HG02938 (cell line): ENCODE data around the gene TRPM8.
"Not testable (repeated sequence)": the region's sequence is repeated elsewhere in the genome, so short reads cannot be mapped to it uniquely, and the experiment has no call there.

Experiments
- ATAC-seq: cut with Tn5 transposase; IDR thresholded peaks from one replicate; pipeline ENCODE4 v1.9.1; 2021; ENCODE audit warnings: mild to moderate bottlenecking, moderate library complexity; ENCODE audit not compliant: unreplicated experiment

The TRPM8 gene

DNA sequence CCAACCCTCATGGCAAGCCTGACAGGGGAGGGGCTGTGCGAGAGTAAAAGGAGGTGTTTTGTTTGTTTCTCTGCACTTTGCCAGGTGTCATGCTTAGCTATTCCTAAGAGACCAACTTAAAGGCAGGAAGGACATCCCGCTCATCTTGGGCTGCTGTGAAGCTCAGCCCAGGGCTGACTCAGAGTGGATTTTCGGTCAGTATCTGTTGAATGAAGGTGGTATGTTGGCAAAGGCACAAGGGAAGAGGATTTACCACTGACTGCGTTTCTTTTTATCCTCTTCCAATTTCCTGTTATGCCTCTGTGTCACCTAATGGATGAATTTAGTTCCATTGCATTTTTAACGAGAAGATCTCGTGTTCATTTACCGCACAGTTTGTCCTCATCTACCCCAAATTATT is 18.9 kb downstream of the TRPM8 start:
- ATAC-seq, result no peak

DNA sequence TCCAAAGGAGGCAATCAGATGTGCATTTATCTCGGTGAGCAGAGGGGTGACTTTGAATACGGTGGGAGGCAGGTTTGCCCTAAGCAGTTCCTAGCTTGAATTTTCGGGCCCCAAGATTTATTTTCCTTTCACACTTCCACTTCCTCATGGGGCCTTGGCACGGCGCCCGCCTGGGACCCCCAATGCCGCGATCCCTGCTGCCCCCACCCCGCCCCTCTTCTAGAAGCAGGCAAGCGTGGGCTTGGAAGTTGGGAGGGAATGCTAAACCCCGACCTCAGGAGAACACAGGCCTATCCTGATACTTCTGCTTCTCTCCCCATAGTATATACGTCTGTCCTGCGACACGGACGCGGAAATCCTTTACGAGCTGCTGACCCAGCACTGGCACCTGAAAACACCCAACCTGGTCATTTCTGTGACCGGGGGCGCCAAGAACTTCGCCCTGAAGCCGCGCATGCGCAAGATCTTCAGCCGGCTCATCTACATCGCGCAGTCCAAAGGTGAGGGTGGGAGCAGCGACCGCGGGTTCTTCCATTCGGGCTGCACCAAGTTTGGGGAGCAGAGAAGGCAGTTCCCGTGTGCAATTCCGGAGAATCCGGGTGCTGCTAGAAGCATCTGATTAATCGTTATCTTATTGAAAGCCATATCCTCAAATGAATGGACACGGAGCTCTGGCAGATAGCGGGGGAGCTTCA is 21.6 kb downstream of the TRPM8 start:
- ATAC-seq, result no peak

DNA sequence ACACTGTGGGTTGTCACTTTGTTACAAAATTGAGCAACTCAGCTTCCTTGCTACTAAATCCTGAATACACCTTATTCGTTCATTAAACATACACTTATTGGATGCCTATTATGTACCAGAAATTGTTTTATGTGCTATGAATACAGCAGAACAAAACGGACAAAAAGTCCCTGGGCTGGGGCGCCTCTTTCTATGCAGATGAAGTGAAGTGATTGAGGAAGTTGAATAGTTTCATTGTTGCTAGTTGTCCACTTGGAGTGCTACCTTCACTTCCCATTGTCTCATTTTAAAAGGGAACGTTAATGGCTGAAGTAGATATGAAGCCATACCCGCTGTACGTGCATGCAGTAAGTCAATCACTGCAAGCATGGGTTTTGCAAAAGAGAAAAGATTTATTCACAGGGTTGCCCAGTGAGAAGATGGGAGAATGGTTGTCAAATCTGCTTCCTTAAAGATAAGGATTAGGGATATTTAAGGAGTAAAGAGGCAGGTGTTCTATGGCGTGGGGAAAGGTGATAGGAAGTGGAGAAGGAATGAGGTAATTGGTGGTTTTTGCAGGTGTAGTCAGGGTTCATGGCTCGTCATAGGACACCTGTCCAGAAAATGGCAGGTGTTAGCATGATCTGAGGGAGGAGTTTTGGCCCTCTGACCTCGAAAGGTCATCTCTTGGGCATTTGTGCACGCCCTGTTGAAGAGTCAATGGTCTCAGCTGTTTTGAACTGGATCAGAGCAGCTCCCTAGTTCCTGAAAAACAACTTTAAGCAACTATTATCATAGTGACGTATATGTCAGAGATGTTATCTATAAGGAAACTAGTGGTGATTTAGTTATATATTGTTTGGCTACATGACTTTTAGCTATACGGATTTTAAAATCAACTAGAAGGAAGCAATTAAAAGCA is 23.5 kb downstream of the TRPM8 start:
- no peak for ATAC-seq

DNA sequence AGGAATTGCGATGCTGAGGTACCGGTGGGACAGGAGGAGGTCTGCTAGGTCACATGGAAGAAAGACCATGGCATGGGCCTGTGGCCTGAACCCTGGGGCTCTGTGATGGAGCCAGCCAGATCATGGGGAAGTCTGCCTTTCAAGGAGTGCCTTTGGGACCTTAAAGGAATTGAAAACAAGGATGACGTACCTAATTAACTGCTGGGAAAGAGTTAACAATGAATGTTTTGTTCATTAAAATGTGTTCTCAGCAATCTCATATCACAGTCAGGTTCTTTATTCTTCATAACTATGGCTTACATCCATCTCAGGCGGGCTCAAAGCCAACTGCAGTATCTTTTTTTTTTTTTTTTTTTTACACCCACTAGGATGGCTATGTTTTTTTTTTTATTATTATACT is 25.6 kb downstream of the TRPM8 start:
- no peak for ATAC-seq

DNA sequence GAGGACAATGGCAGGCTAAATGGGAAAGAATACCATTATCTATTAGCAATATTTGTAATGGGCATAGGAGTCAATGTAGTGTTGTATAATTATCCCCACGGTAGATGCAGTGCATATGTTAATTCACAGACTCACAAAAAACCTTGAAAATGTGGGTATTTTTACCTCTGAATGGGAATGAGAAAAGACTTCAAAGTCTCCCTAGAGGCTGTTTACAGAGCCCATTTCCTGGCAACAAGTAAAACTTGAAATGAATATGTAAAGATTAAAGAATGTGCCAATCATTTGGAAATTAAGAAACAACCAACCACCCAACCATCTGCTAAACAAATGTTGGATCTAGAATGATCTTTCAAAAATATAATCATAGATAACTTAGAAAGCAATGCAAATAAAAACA is 27.1 kb downstream of the TRPM8 start:
- no peak for ATAC-seq

DNA sequence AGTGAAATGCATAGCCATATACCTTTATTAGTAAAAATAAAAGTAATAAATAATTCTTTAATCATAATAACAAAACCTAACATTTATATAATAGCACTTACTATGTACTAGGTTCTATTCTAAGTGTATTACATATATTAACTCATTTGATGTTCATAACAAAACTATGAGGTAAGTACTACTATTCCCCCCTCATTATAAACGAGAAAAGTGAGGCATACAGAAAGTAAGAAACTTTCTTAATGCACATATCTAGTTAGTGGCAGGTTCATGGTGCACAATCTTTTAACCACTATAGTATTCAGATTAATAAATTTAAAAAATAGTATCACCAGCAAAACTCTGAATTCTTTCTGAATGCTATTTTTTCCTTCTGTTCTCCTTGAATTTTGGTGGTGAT is 27.5 kb downstream of the TRPM8 start:
- ATAC-seq, result no peak

DNA sequence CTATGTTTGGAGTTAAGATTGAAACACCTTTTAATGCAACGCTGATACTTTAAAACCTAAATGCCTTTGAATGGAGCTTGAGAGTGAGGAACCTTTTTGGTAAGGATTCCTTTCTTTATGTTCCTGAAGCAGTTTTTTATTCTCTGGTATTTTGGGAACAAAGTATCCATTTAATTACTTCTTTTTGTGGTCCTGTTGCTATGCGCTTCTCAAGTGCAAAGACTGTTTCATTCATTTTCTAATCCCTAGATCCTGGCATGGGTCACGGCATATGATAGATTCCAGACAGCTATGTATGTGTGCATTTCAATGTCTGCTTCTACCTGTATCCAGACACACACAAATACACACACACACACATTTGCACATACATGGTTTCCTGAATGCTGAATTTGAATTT is 28.0 kb downstream of the TRPM8 start:
- ATAC-seq, result no peak

DNA sequence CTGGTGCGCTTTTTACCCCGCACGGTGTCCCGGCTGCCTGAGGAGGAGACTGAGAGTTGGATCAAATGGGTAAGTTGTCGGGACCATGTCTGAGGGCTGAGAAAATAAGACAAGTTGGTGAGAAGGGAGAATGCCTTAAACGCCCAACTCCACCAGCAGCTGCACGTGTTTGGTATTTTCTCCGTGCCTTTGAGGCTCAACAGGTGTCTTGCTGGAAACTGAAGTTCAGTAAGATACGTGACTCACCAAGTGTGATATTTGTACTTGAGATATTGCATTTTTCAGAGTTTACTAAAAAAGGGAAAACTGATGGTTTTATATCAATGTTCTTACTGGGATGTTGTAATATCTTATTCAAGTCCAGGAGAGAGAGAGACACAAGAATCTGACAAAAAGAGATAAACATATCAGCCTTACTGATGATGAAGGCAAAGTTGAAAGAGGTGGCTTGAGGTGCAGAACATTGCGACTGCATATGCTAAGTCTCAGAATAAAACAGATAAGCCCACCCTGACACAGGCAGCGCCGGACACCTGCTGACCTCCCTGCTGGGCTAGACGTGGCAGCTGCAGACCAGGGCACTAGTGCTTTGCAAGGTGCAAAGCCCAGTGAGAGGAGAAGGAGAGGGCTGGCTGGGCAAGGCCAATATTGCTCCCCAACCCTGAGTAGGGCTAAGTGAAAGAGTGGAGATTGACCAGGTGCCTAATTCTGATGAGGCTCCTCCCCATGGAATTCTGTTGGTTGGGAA is 33.1 kb downstream of the TRPM8 start:
- no peak for ATAC-seq

DNA sequence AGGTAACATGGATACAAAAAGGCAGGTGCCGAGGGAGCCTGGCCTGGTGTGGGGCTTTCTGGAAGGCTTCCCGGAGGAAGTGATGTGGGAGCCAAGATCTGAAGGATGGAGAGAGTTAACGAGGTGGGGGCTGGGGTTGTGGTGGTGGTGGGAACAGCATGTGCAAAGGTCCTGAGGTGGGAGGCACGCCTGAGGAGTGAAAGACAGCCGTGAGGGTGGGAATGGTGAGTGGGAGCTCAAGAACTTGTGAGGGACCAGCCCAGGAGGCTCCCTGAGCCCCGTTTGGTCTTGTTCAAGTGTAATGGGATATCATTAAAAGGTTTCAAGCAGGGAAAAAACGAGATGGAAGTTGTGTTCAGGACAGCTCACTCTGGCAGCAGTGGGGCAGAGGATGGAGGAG is 35.2 kb downstream of the TRPM8 start:
- no peak for ATAC-seq

DNA sequence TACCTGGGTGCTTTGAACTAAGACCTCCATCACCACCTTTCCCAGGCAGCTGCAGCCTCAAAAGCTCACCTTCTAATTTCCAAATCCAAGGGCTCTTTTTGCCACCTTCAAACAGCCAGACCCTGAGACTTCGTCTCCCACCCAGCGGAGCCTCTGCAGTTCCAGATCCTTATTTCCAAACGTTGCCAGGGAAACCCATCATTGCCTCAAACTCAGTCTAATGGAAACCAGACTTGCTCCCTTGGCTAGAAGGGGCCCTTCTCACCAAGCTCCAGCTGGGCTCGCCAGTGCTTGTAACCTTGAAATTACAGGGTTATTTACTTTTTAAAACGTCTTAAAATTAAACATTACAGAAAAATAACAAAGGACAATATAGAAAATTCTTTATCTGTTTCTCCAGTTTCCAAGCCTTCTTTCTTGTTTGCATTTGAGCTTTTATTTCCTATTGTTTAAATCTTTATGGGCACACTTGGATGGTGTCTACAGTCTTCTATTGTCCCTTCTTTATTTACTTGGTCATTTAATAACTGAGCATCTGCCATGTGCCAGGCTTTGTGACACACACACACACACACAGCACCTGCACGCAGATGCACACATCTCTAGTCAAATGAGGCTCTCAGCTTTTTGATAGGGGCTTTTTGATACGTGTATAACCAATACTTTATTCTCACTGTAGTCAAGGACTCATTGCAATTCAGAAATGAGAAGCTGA is 36.1 kb downstream of the TRPM8 start:
- ATAC-seq, result no peak

DNA sequence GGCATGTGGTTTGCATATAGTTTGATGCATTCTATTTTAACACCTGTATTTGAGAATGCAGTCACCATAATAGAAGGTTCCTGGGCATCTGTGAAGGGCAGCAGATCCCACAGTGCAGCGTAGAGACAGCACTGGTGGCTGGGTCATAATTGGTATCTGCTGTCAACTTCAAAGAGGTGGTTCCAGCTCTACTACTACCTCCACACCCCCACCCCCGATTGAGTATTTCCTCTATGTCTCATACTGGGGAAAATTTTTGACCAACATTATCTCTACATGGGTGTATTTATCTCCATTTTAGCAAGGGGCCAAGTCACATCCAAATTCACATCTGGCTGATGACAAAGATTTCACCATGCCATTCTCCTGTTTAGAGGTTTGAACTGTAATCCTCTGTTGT is 43.0 kb downstream of the TRPM8 start:
- no peak for ATAC-seq

DNA sequence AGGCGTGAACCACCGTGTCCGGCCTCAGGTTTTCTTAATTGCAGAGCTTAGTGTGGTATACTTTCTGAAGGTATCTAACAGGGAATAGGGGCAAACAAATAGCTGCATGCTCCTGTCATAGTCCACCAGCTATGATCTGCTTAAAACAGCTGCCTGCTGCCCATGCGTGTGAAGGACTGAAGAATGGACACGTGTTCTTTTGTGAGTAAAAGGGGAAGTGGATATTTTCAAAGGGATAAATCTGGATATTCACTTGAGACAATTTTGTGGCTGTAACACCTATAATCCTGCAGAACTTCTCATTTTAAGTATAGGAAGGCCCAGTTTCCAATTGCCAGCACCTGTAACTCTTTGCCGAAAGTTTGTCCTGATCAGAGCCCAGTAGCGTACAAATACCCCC is 44.7 kb downstream of the TRPM8 start:
- no peak for ATAC-seq

DNA sequence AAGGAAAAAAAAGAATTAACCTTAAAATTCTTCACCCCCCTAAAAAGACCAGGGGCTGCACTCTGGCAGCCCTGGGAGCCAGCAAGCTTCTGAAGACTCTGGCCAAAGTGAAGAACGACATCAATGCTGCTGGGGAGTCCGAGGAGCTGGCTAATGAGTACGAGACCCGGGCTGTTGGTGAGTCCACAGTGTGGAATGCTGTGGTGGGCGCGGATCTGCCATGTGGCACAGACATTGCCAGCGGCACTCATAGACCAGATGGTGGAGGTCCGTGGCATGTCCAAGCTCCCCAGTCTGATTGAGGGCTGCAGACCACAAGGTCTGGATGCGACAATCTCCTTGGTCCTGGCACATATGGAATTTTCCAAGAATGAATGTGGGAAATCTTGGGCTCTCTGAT is 47.4 kb downstream of the TRPM8 start:
- no peak for ATAC-seq

DNA sequence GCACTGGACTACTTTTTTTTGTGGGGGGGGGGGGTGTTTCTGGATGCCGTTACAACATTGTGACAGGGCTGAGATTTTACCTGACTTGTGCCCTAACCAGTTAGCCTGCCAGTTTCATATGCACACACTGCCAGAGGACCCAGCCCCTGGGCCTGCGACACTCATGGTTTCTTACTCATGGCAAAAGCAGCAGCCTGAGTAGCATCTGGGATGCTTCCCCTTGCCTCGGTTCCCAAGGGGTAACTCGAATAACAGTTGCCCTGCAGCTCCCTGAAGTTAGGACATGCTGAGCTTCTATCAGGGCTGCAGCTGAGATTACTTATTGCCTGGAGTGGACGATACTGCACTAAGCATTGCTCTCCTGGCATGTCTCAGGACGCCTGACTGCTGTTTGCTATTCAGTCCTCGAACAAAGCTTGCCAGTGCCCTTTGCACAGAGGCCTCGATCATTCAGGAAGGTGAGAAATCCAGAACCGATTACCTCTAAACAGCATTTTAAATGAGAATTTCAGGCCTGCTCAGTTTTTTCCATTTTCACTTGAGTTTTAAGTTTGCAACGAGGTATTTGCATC is 47.9 kb downstream of the TRPM8 start:
- ATAC-seq, result no peak

DNA sequence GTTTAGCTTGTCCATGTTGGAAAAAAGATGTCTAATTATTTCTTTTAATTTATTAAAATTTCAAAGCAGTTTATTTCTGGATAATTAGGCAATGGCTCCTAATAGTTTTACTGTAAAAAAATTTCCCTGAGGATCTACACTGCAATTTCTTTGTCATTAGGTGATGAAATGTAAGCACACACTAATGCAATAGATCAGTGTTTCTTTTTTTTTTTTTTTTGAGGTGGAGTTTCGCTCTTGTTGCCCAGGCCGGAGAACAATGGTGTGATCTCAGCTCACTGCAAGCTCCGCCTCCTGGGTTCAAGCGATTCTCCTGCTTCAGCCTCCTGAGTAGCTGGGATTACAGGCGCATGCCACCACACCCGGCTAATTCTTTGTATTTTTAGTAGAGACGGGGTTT is 48.5 kb downstream of the TRPM8 start:
- not testable (repeated sequence) for ATAC-seq

DNA sequence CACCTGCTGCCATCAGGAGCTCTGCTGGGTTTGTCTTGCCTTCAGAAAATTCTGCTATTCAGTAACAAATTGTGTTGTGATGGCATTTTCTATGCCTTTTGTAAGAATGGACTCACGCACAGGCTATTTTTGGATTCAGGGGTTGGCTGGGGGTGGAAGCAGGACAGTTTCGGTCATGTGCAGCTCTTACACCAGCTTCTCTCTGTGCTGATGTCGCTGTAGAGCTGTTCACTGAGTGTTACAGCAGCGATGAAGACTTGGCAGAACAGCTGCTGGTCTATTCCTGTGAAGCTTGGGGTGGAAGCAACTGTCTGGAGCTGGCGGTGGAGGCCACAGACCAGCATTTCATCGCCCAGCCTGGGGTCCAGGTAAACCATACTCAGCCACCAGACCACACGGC is 49.2 kb downstream of the TRPM8 start:
- ATAC-seq, result no peak

DNA sequence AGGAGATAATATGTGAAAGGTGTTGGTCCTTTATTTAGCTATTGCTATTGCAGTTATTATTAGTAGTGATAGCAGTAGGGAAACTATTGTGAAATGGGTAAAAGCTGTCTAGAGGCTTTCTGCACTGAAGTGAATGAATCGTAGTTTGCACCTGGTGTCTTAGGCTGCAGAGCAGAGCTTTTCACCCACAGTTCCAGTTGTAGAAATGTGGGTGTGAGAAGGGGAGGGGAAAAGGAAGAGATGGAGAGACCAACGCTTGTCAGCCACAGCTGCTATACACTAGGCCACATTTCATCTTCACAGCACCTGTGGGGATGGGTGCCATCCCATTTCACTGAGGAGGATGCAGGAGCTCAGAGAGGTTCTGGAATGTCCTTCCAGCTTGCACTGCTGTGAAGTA is 50.0 kb downstream of the TRPM8 start:
- no peak for ATAC-seq

DNA sequence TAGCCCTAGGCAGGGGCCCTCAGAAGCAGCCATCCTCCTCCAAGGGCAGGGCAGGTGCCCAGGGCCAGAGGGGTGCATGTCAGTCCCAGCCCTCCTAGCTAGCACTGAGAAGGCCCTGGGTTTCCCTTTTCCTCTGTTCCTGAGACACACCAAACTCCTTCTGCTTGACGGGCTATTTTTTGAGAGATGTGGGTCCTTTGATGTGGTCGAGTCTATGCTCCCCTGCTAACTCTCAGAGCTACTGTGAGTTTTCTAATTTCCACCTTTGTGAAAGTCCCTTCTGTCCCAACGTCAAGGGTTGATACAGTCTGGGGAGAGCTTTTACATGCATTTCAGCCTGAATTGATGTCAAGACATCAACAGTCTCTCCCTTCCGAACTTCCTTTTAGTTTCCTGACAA is 51.4 kb downstream of the TRPM8 start:
- no peak for ATAC-seq

DNA sequence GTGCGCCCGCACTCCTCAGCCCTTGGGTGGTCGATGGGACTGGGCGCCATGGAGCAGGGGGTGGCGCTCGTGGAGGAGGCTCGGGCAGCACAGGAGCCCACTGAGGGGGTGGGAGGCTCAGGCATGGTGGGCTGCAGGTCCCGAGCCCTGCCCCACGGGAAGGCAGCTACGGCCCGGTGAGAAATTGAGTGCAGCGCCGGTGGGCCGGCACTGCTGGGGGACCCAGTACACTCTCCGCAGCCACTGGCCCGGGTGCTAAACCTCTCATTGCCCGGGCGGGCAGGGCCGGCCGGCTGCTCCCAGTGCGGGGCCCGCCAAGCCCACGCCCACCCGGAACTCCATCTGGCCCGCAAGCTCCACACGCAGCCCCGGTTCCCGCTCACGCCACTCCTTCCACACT is 55.3 kb downstream of the TRPM8 start:
- not testable (repeated sequence) for ATAC-seq

DNA sequence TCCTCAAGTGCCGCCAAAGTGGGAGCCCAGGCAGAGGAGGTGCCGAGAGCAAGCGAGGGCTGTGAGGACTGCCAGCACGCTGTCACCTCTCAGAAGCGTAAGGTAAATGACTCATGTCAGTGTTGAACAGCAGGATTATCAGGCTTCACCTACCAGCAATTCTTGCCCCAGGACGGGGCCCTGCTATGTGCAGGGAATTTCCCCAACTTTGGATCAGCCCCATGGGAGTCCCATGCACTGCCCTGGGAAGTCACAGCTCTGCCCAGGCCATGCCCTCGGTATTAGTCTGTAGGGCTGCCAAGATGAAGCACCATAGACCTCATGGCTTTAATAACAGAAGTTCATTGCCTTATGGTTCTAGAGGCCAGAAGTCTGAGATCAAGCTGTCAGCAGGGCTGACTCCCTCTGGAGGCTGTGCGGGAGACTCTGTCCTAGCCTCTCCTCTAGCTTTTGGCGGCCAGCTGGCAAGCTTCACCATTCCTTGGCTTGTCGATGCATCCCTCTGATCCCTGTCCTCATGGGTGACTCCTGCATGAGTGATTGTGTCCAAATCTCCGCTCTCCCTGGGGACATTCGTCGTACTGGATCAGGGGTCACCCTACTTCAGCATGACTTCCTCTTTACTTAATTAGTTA is 55.9 kb downstream of the TRPM8 start:
- no peak for ATAC-seq
